Subcutaneous adipose tissue (tissue), 4 donors: ENCODE results near the gene CNNM4. TPM values are rescaled to one million over a fixed set of nuclear protein-coding genes. Genes with fewer than 3 reads are reported as not detected.

ENCODE experiments used
- CTCF ChIP-seq: fragments of 450-650 bp; IDR thresholded peaks from one replicate; pipeline ENCODE4 v1.5.1; 2016; ENCODE audit warnings: low read depth, mild to moderate bottlenecking, control low read depth, antibody characterized with exemption, moderate library complexity
- total RNA-seq, 4 donors: library from RNA; depleted of rRNA; stranded (reverse); fragments of >200 nt; gene quantifications; one replicate each; pipeline ENCODE4 v1.1.0, GENCODE V29; 2016

The CNNM4 gene
- total RNA-seq, 4 donors from 2014 or later: 2.0 to 3.7 (median 2.7) TPM

- no peak for TF ChIP-seq CTCF
Measured at GRCh38 chr2:96768083-96768561, 7.4 kb downstream of the CNNM4 start.

GRCh38 chr2:96769814-96770213 is 9.1 kb downstream of the CNNM4 start:
- no peak for TF ChIP-seq CTCF

GRCh38 chr2:96770442-96771202 is 9.9 kb downstream of the CNNM4 start:
- no peak for TF ChIP-seq CTCF

GRCh38 chr2:96771796-96772618 is 11.3 kb downstream of the CNNM4 start:
- TF ChIP-seq CTCF: no peak

- no peak for TF ChIP-seq CTCF
Measured at GRCh38 chr2:96772903-96773671, 12.4 kb downstream of the CNNM4 start.

GRCh38 chr2:96773922-96774321 is 13.2 kb downstream of the CNNM4 start:
- TF ChIP-seq CTCF: no peak
